AG10803 (cell line): ENCODE measurements around the gene AGTR1.

Experiments
- DNase-seq: peaks from one replicate; pipeline ENCODE4 v3.0.0; 2010; ENCODE audit warnings: low read depth
- H3K4me3 ChIP-seq: 2 replicates; pipeline ENCODE4 v1.5.1; 2011; ENCODE audit warnings: mild to moderate bottlenecking, low read length, control low read depth
- TF ChIP-seq, protein P1 (sequence below): conservative IDR thresholded peaks from 2 replicates; pipeline ENCODE4 v1.5.1; 2011; ENCODE audit warnings: mild to moderate bottlenecking, low read length, control low read depth, inconsistent platforms

The AGTR1 gene

DNA sequence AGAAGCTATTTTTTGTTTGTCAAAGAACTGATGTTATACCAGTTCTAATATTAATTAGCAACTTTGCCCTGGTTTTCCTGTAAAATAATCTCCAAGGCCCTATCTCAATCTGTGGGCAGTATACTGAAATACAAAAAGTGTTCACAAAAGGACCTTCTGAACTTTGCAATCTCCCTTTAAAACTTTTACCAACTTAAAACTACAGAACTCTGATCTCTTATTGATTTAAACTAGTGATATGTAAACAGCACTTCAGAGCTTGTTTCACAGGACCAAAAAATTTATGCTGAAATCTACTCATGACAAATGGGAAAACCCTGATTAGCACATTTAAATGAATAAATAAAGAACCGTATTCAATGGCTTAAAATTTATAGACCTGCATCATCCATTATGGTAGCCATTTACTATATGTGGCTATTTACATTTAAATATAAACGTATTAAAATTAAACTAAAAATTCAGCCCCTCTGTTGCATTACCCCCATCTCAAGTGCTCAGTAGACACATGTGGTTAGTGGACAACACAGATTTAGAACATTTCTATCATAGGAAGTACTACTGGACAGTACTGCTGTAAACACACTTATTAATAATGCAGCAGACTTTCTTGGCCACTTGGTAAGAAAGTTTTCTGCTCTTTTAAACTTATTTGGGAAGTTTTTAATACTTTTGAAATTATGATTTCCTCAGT, 12.0 kb downstream of the AGTR1 start:
- TF ChIP-seq, protein P1, sequence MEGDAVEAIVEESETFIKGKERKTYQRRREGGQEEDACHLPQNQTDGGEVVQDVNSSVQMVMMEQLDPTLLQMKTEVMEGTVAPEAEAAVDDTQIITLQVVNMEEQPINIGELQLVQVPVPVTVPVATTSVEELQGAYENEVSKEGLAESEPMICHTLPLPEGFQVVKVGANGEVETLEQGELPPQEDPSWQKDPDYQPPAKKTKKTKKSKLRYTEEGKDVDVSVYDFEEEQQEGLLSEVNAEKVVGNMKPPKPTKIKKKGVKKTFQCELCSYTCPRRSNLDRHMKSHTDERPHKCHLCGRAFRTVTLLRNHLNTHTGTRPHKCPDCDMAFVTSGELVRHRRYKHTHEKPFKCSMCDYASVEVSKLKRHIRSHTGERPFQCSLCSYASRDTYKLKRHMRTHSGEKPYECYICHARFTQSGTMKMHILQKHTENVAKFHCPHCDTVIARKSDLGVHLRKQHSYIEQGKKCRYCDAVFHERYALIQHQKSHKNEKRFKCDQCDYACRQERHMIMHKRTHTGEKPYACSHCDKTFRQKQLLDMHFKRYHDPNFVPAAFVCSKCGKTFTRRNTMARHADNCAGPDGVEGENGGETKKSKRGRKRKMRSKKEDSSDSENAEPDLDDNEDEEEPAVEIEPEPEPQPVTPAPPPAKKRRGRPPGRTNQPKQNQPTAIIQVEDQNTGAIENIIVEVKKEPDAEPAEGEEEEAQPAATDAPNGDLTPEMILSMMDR: no peak
- no peak overlapping the region for H3K4me3 ChIP-seq
- DNase-seq: no peak

DNA sequence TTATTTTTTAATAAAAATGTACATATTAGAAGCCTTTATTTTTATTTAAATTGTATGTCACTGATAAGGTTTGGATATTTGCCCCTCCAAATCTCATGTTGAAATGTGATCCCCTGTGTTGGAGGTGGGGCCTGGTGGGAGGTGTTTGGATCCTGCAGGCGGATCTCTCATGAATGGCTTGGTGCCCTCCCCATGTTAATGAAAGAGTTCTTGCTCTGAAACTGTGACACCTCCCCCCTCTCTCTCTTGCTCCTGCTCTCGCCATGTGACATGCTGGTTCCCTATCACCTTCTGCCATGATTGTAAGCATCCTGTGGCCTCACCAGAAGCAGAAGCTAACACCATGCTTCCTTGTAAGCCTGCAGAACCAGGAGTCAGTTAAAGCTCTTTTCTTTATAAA, 13.0 kb downstream of the AGTR1 start:
- TF ChIP-seq, protein P1: no peak

DNA sequence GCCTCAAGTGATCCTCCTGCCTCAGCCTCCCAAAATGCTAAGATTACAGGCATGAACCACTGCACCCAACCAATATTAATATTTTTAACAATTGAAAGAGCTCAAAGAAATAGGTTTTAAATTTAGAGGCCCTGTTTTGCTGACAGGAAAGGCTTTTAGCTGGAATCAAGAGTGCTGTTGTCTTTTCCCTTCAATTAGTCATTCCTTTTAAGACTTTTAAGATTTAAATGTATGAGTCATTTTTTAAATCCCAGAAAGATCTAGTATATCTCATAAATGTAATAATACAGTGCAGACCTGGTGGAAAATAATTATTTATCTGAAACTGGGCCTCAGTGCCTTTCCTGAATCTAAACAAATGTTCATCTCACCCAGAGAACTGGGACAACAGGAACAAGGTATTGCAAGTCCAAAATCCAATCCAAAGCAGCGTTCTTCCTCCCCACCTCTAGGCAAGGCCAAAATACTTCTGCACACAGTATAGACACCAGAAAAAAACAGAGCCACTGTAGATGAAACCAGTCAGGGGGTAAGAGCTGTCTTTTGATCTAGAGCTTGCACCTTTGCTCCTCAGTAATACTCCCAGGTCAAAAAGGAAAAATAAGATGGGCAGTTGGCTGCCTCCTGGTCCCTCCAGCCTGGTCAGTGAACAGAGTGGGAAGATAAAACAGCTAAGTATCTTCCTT, 14.4 kb downstream of the AGTR1 start:
- no peak for DNase-seq
- TF ChIP-seq, protein P1: no peak
- H3K4me3 ChIP-seq: no peak overlapping the region

More for the DNA sequence above, 13.0 kb downstream of the AGTR1 start:
- no peak for DNase-seq
- no peak overlapping the region for H3K4me3 ChIP-seq

DNA sequence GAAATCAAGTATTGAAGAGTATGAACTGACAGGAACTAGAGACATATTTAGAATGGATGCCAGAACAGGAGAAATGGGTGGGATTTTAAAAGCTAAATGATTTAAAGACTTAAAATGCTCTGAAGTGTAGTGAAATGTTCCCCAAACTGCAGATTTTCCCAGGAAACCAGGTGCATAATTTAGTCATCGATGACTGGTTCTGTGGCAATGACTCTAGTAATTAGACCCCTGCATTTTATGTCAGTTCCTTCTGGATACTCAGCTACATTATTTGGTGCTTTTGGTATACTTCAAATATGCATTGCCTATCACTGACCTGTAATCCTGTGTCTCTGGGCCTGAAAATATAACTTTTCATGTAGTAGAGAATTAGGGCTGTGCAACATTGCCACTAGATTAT, 16.8 kb downstream of the AGTR1 start:
- TF ChIP-seq, protein P1: no peak
- H3K4me3 ChIP-seq: no peak overlapping the region
- DNase-seq: no peak

DNA sequence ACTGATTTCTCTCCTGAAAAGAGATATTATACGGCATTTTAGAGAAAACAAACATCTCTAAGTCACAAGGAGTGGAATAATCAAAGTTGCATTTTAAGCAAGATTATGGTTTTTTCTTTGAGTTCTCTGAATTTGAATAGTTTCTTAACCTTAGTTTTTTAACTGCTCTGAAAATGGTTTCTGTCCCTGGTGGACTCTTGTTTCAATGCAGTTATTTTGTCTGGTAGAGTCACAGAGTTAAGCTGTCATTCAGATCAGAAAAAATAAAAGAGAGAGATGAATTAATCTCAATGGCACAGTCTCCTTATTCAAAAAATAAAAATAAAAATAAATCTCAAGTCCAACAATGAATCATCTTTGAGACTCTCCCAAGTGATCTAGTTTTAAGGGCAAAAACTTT, 19.0 kb downstream of the AGTR1 start:
- DNase-seq: no peak
- H3K4me3 ChIP-seq: no peak overlapping the region
- TF ChIP-seq, protein P1: no peak; the same call in 1 of the 2 replicates

DNA sequence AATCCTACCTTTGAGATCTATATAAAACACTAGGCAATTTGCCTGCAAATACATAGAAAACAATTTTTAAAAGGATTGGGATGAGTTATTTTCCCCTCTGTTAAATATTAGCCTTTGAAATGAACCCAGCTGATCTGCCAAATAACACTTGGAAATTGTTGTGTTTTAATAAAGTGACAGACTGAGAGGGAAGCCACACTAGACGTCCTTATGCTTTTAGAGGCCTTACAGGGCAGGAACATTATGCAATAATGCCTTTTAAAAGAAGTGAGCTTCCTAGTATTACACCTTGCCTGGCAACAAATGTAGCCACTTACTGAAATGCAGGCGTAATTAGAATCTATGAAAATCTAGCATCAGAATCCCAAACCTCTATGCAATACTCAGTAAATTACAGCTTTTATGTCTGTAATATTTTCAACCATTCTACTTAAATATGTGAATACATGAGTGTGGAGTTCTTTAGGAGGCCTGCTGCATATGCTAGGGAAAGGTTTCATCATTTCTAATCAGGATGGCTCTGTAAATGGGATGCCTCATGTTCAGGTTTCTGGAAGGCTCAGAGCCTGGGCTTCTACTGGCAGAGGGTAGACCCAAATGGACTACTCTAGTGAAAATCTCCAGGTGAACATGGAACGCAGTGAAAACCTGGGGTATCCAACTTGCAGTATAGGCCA, 20.3 kb downstream of the AGTR1 start:
- no peak for DNase-seq
- TF ChIP-seq, protein P1: no peak
- no peak overlapping the region for H3K4me3 ChIP-seq
